Left lung (tissue), 10 donors: ENCODE measurements around the gene MMP2. TPM values are rescaled to one million over a fixed set of nuclear protein-coding genes. Genes with fewer than 3 reads are reported as not detected.
A peak's percentile ranks its signal among the peaks of the same experiment; 100 is the strongest.

Source experiments
- ATAC-seq: fragments of 200-7000 bp; cut with Tn5 transposase; one replicate; pipeline ENCODE4 v1.9.1; 2020; ENCODE audit warnings: moderate library complexity
- DNase-seq, 4 donors: peaks; one replicate each; pipeline ENCODE4 v3.0.0-alpha.2; 2013 to 2020
- H3K27ac ChIP-seq, 2 donors: fragments of 200-600 bp; sonication (generic) in 1 of 2; one replicate each; pipeline versions ENCODE4 v1.5.0 to v1.8.0; 2020 to 2021
- H3K27me3 ChIP-seq, 2 donors: fragments of 200-600 bp; sonication (generic) in 1 of 2; one replicate each; pipeline versions ENCODE4 v1.5.0 to v1.8.0; 2020 to 2021
- H3K36me3 ChIP-seq, 2 donors: fragments of 200-600 bp; sonication (generic) in 1 of 2; one replicate each; pipeline versions ENCODE4 v1.5.0 to v1.8.0; 2020 to 2021
- H3K4me1 ChIP-seq, 2 donors: fragments of 200-600 bp; one replicate each; pipeline ENCODE4 v1.8.0; 2021
- H3K4me3 ChIP-seq, 2 donors: fragments of 200-600 bp; sonication (generic) in 1 of 2; one replicate each; pipeline versions ENCODE4 v1.5.0 to v1.8.0; 2020 to 2021; ENCODE audit warnings: mild to moderate bottlenecking in 1 of 2
- H3K9me3 ChIP-seq, 2 donors: fragments of 200-600 bp; sonication (generic) in 1 of 2; one replicate each; pipeline versions ENCODE4 v1.5.0 to v1.8.0; 2020 to 2021
- intact Hi-C, 2 donors: fragments of 100-400 bp; cut with DNase I; formaldehyde crosslinking; loops; one replicate each; pipeline versions ENCODE4 v1.11.2 to v1.14.2; 2022
- polyA plus RNA-seq, 6 donors: library from polyadenylated mRNA; unstranded; fragments of 120-200 nt; gene quantifications; one replicate each; pipeline ENCODE4 v1.2.1, GENCODE V29; 2013; ENCODE audit not compliant: insufficient read length in 6 of 6
- total RNA-seq, 2 donors: library from RNA; stranded (reverse); fragmentation: NEBNext Ultra II Directional; extraction: Animal tissue kit (Norgen Biotek cat#: 25700); gene quantifications; one replicate each; pipeline ENCODE4 v1.2.1, GENCODE V29; 2021
- TF ChIP-seq, protein P1 (sequence below), 2 donors: fragments of 200-600 bp; sonication (generic) in 1 of 2; IDR thresholded peaks; one replicate each; pipeline versions ENCODE4 v1.5.0 to v1.8.0; 2021; ENCODE audit warnings: antibody characterized with exemption in 2 of 2
- donor health status: DM: no; HTN: yes; CAD: no.
- donor health status: DM: no; HTN: no; CAD: no.

Gene MMP2
- total and polyA plus RNA-seq, 8 donors, result 300 to 677 (median 603) TPM

GRCh38 chr16:55497558-55497957, 18.6 kb downstream of the MMP2 start:
- TF ChIP-seq, protein P1, sequence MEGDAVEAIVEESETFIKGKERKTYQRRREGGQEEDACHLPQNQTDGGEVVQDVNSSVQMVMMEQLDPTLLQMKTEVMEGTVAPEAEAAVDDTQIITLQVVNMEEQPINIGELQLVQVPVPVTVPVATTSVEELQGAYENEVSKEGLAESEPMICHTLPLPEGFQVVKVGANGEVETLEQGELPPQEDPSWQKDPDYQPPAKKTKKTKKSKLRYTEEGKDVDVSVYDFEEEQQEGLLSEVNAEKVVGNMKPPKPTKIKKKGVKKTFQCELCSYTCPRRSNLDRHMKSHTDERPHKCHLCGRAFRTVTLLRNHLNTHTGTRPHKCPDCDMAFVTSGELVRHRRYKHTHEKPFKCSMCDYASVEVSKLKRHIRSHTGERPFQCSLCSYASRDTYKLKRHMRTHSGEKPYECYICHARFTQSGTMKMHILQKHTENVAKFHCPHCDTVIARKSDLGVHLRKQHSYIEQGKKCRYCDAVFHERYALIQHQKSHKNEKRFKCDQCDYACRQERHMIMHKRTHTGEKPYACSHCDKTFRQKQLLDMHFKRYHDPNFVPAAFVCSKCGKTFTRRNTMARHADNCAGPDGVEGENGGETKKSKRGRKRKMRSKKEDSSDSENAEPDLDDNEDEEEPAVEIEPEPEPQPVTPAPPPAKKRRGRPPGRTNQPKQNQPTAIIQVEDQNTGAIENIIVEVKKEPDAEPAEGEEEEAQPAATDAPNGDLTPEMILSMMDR (IDR thresholded peaks at IDR 0.05), result no peak
- no peaks in the 10 kb centered on the region for H3K27me3 ChIP-seq
- DNase-seq (no peak), ATAC-seq (no peak)
- H3K4me1 ChIP-seq, result peaks cover 14 to 18% of the 10 kb centered on the region in 2 donors
- no peak overlapping the region for H3K27ac ChIP-seq
- H3K36me3 ChIP-seq, result no peaks in the 10 kb centered on the region
- H3K9me3 ChIP-seq, result no peaks in the 10 kb centered on the region
- no peak overlapping the region for H3K4me3 ChIP-seq
- intact Hi-C loops, result no loop called here

DNA sequence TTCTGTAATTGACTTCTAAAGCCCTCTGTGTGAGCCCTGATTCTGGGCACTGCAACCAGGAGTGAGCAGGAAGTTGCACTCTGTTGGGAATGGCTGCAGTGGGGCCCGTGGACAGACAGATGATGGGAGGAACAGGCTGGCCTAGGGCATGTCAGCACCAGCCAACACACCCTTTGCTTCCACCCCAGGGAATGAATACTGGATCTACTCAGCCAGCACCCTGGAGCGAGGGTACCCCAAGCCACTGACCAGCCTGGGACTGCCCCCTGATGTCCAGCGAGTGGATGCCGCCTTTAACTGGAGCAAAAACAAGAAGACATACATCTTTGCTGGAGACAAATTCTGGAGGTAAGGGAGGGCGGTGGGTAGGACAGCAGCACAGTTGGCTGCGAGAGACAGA, 19.1 kb downstream of the MMP2 start:
- Histone ChIP-seq H3K27me3 (no peaks in the 10 kb centered on the region), H3K36me3 (no peaks in the 10 kb centered on the region), H3K4me1 (peaks cover 19 to 23% of the 10 kb centered on the region in 2 donors), H3K9me3 (no peaks in the 10 kb centered on the region), H3K27ac (peak overlapping the region in 1 of 2 donors; percentile 13), H3K4me3 (no peak overlapping the region)
- ATAC-seq, result no peak
- DNase-seq, result no peak
- TF ChIP-seq, protein P1 (IDR thresholded peaks at IDR 0.05), result no peak
- intact Hi-C loops, result no loop called here

DNA sequence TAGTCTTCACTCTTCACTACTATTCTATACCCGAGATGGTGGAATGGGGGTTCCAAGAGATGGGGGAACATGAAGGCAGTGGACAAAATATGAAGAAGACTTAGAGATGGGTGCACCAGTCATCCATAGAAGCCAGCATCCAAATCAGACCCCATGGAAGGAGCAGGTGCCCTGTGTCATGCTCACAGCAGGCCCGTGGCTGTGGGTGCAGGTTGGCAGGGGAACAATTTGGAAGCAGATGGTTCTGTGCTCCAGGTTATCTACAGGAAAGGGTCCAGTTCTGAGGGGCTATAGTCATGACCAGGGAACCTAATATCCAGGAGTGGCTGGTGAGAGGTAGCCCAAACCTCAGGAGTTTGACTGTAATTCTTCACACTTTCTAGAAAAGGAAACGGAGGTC, 20.3 kb downstream of the MMP2 start:
- H3K4me3 ChIP-seq, result no peak overlapping the region
- H3K4me1 ChIP-seq, result peaks cover 22 to 27% of the 10 kb centered on the region in 2 donors
- DNase-seq (no peak), ATAC-seq (no peak)
- no peaks in the 10 kb centered on the region for H3K9me3 ChIP-seq
- TF ChIP-seq, protein P1 (IDR thresholded peaks at IDR 0.05), result no peak
- no peaks in the 10 kb centered on the region for H3K27me3 ChIP-seq
- intact Hi-C loops, result no loop called here
- no peaks in the 10 kb centered on the region for H3K36me3 ChIP-seq
- H3K27ac ChIP-seq, result peak overlapping the region in 1 of 2 donors; percentile 19

DNA sequence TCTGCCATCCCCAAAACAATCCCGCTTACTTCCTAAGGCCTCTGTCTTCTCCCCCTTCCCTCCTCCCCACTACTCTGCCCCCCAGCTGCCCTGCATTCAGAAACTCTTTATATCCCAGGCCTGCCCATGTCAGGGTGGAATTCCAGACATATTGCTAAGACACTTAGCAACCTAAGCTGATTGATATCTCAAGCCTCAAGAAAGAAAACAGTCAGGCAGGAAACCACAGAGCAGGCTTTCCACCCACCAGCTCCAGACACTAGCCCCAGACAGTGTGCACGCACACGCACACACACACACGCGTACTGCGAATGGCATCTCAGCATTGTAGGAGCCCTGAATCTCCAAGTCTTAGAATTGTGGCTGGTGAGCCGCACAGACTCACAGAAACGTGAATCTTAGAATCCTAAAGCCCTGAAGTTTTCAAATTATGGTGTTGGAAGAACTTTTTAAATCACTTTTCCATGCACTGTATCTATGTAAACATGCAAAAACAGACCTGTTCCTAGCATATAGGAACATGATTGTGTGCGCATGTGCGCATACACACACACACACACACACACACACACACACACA, 21.0 kb downstream of the MMP2 start:
- peak; percentile 7 for ATAC-seq
- no peaks in the 10 kb centered on the region for H3K27me3 ChIP-seq
- peaks cover 20 to 27% of the 10 kb centered on the region in 2 donors for H3K4me1 ChIP-seq
- DNase-seq, result no peak
- intact Hi-C loops, result no loop called here
- H3K27ac ChIP-seq, result peak overlapping the region in 1 of 2 donors; percentile 19
- H3K9me3 ChIP-seq, result no peaks in the 10 kb centered on the region
- TF ChIP-seq, protein P1 (IDR thresholded peaks at IDR 0.05), result no peak
- H3K36me3 ChIP-seq, result no peaks in the 10 kb centered on the region
- no peak overlapping the region for H3K4me3 ChIP-seq

DNA sequence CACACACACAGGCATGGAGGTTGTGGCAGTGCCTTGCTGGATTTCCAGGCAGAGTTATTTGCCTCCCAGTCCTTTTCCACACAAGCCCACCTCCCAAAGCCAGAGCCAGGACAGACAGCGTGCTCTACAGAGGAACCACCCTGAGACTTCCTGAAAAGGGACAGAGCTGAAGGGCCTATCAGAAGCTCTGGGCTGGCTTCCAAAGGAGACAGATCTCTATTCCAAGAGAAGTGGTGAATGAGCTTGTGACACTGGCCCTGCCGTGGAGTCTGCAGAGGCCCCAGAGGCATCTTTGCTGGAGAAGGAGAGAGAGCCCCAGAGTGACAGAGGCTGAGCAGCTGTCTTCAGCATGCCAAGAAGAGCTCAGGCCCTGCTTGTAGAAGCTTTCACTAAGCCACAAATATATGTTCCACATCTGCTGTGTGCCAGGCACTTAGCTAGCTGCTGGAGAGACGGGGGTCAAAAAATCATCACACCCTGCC, 21.6 kb downstream of the MMP2 start:
- Histone ChIP-seq H3K36me3 (no peaks in the 10 kb centered on the region), H3K9me3 (no peaks in the 10 kb centered on the region), H3K4me3 (no peak overlapping the region), H3K27me3 (no peaks in the 10 kb centered on the region), H3K27ac (peak overlapping the region in 1 of 2 donors; percentile 22), H3K4me1 (peaks cover 17 to 27% of the 10 kb centered on the region in 2 donors)
- peak; percentile 14 for ATAC-seq
- intact Hi-C loops, result no loop called here
- TF ChIP-seq, protein P1 (IDR thresholded peaks at IDR 0.05), result no peak
- peak in 2 of 4 donors; percentile 66 to 86 for DNase-seq
